ENCODE measurements around the gene WDR54. TPM values are rescaled to one million over a fixed set of nuclear protein-coding genes. Genes with fewer than 3 reads are reported as not detected.

WDR54 gene
- total and polyA plus RNA-seq, 4 donors, result 15.4 to 42.3 (median 32.0) TPM

DNA sequence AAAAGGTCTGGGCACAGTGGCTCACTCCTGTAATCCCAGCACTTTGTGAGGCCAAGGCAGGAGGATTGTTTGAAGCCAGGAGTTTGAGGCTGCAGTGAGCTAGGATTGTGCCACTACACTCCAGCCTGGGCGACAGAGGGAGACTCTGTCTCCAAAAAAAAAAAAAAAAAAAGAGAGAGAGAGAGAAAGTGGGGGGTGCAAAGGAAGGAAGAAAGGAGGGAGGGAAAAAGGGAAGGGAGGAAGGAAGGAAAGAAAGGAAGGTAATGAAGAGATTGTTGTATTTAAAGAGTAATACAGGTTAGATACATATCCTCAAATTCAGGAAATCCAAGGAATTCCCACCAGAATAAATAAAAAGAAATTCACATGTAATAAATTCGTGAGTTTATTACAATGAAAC, 19.6 kb upstream of the WDR54 start:
- ATAC-seq (ENCODE audit: insufficient read depth, low FRiP score) (no peak), DNase-seq (no peak)
- Histone ChIP-seq H3K9me3 (ENCODE audit: control insufficient read depth in 4 of 4, insufficient read depth in 3 of 4, low read length in 3 of 4) (no peaks in the 10 kb centered on the region), H3K9ac (ENCODE audit: insufficient read depth in 1 of 2, low read length in 2 of 2) (no peak overlapping the region), H3K4me1 (ENCODE audit: control insufficient read depth in 5 of 5, insufficient read depth in 5 of 5, low read length in 5 of 5) (no peaks in the 10 kb centered on the region), H3K27ac (ENCODE audit: low read depth in 1 of 2, low read length in 1 of 2) (no peak overlapping the region), H3K4me3 (no peak overlapping the region), H3K36me3 (ENCODE audit: control insufficient read depth in 4 of 4, insufficient read depth in 4 of 4, low read length in 4 of 4) (no peaks in the 10 kb centered on the region), H3K27me3 (ENCODE audit: control insufficient read depth in 3 of 3, insufficient read depth in 3 of 3, low read length in 2 of 3) (peaks cover 0 to 4% (median 3%) of the 10 kb centered on the region in 3 donors)
- TF ChIP-seq, protein P1, sequence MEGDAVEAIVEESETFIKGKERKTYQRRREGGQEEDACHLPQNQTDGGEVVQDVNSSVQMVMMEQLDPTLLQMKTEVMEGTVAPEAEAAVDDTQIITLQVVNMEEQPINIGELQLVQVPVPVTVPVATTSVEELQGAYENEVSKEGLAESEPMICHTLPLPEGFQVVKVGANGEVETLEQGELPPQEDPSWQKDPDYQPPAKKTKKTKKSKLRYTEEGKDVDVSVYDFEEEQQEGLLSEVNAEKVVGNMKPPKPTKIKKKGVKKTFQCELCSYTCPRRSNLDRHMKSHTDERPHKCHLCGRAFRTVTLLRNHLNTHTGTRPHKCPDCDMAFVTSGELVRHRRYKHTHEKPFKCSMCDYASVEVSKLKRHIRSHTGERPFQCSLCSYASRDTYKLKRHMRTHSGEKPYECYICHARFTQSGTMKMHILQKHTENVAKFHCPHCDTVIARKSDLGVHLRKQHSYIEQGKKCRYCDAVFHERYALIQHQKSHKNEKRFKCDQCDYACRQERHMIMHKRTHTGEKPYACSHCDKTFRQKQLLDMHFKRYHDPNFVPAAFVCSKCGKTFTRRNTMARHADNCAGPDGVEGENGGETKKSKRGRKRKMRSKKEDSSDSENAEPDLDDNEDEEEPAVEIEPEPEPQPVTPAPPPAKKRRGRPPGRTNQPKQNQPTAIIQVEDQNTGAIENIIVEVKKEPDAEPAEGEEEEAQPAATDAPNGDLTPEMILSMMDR (IDR thresholded peaks at IDR 0.05; ENCODE audit: control extremely low read depth, extremely low read depth), result no peak
- 74 to 83% methylated on average over 2 of the region's 2 CpGs for WGBS, 2 donors

DNA sequence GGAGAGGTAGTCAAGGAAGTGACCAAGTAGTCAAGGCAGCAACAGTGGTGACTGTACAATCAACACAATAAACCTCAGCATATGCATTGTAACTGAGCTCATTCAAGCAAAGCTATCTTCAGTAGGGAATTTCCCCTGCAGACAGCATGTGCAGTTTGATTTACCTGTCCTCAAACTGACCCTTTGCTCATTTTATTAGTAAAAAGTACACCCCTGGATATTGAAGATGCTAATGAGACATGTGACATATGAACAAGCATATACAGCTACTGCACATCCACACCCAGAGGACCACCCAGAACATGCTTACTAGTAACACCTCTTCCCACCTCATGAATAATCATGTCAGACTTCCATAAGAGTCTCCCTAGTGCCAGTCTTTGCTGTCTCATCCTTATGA, 15.5 kb upstream of the WDR54 start:
- TF ChIP-seq, protein P1 (IDR thresholded peaks at IDR 0.05; ENCODE audit: control extremely low read depth, extremely low read depth), result no peak
- H3K9ac ChIP-seq (ENCODE audit: insufficient read depth in 1 of 2, low read length in 2 of 2), result no peak overlapping the region
- H3K4me3 ChIP-seq, result no peak overlapping the region
- no peaks in the 10 kb centered on the region for H3K9me3 ChIP-seq (ENCODE audit: control insufficient read depth in 4 of 4, insufficient read depth in 3 of 4, low read length in 3 of 4)
- no peak for ATAC-seq (ENCODE audit: insufficient read depth, low FRiP score)
- peaks cover 0 to 14% (median 4%) of the 10 kb centered on the region in 3 donors for H3K27me3 ChIP-seq (ENCODE audit: control insufficient read depth in 3 of 3, insufficient read depth in 3 of 3, low read length in 2 of 3)
- no peaks in the 10 kb centered on the region for H3K4me1 ChIP-seq (ENCODE audit: control insufficient read depth in 5 of 5, insufficient read depth in 5 of 5, low read length in 5 of 5)
- H3K27ac ChIP-seq (ENCODE audit: low read depth in 1 of 2, low read length in 1 of 2), result no peak overlapping the region
- H3K36me3 ChIP-seq (ENCODE audit: control insufficient read depth in 4 of 4, insufficient read depth in 4 of 4, low read length in 4 of 4), result no peaks in the 10 kb centered on the region
- no peak for DNase-seq

DNA sequence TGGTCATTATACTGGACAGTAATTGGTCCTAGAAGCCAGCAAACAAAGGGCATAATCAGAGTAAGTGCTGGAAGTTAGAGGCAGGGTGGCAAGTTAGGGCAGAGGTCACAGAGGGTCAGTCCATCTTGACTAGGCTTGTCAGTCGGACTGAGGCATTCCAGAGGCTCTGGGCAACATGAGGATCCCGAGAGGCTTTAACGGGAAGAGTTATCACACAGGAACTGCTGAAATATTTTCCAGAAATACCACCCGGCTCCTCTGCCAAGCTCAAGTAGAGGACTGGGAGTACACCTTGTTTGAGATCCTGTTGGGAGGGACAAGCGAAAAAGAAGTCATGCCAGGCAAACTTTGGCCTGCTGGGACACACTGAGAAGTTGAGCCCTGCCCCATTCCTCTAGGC, 13.8 kb upstream of the WDR54 start:
- H3K4me1 ChIP-seq (ENCODE audit: control insufficient read depth in 5 of 5, insufficient read depth in 5 of 5, low read length in 5 of 5), result no peaks in the 10 kb centered on the region
- ATAC-seq (ENCODE audit: insufficient read depth, low FRiP score) (no peak), DNase-seq (no peak)
- 74 to 84% methylated on average over 5 of the region's 5 CpGs for WGBS, 2 donors
- no peaks in the 10 kb centered on the region for H3K9me3 ChIP-seq (ENCODE audit: control insufficient read depth in 4 of 4, insufficient read depth in 3 of 4, low read length in 3 of 4)
- H3K4me3 ChIP-seq, result no peak overlapping the region
- no peak overlapping the region for H3K9ac ChIP-seq (ENCODE audit: insufficient read depth in 1 of 2, low read length in 2 of 2)
- TF ChIP-seq, protein P1 (IDR thresholded peaks at IDR 0.05; ENCODE audit: control extremely low read depth, extremely low read depth), result no peak
- peaks cover 0 to 14% (median 4%) of the 10 kb centered on the region in 3 donors for H3K27me3 ChIP-seq (ENCODE audit: control insufficient read depth in 3 of 3, insufficient read depth in 3 of 3, low read length in 2 of 3)
- H3K36me3 ChIP-seq (ENCODE audit: control insufficient read depth in 4 of 4, insufficient read depth in 4 of 4, low read length in 4 of 4), result no peaks in the 10 kb centered on the region
- no peak overlapping the region for H3K27ac ChIP-seq (ENCODE audit: low read depth in 1 of 2, low read length in 1 of 2)

GRCh38 chr2:74413001-74413698, 8.4 kb upstream of the WDR54 start:
- Histone ChIP-seq H3K9me3 (ENCODE audit: control insufficient read depth in 4 of 4, insufficient read depth in 3 of 4, low read length in 3 of 4) (no peaks in the 10 kb centered on the region), H3K4me1 (ENCODE audit: control insufficient read depth in 5 of 5, insufficient read depth in 5 of 5, low read length in 5 of 5) (peaks cover 0 to 21% (median 0%) of the 10 kb centered on the region in 5 donors), H3K27me3 (ENCODE audit: control insufficient read depth in 3 of 3, insufficient read depth in 3 of 3, low read length in 2 of 3) (peaks cover 0 to 8% (median 0%) of the 10 kb centered on the region in 3 donors), H3K9ac (ENCODE audit: insufficient read depth in 1 of 2, low read length in 2 of 2) (no peak overlapping the region), H3K36me3 (ENCODE audit: control insufficient read depth in 4 of 4, insufficient read depth in 4 of 4, low read length in 4 of 4) (no peaks in the 10 kb centered on the region), H3K4me3 (no peak overlapping the region), H3K27ac (ENCODE audit: low read depth in 1 of 2, low read length in 1 of 2) (no peak overlapping the region)
- no peak for ATAC-seq (ENCODE audit: insufficient read depth, low FRiP score)
- 83 to 87% methylated on average over 8 of the region's 8 CpGs for WGBS, 2 donors
- TF ChIP-seq, protein P1 (IDR thresholded peaks at IDR 0.05; ENCODE audit: control extremely low read depth, extremely low read depth), result no peak
- no peak for DNase-seq
